ENCODE data around the gene TMEFF2.

TMEFF2 gene

DNA sequence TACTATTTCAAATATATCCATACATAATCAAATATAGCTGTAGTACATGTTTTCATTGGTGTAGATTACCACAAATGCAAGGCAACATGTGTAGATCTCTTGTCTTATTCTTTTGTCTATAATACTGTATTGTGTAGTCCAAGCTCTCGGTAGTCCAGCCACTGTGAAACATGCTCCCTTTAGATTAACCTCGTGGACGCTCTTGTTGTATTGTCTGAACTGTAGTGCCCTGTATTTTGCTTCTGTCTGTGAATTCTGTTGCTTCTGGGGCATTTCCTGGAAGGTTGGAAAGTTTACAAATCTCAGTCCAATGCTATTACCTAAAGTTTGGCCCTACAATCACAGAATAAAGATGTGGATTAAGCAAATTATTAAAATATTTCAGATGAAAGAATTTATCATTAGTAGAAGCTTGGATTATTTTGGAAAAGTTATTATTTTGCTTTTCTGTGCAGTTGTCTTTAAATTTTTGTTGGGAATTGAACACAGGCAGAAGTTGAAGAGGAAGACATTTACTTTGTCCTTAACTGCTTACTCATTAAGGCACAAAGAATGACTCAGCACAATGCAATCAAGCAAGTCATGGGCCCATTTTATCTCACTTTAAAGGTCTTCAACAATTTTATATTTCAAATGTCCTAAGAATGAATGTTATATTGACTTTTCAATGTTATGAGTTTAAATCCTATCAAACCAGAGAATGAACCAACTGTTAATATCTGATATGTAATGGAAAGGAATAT is 244.4 kb downstream of the TMEFF2 start:
- H3K9me3 ChIP-seq (ENCODE audit: severe bottlenecking), result no peaks in the 10 kb centered on the region
- ATAC-seq (ENCODE audit: low read depth) (no peak), DNase-seq (ENCODE audit: low spot score) (no peak)
- no peak overlapping the region for H3K27ac ChIP-seq (ENCODE audit: poor library complexity, severe bottlenecking)
- H3K27me3 ChIP-seq (ENCODE audit: insufficient read depth, poor library complexity, severe bottlenecking), result no peaks in the 10 kb centered on the region
- H3K4me3 ChIP-seq (ENCODE audit: severe bottlenecking), result no peak overlapping the region
- no peaks in the 10 kb centered on the region for H3K36me3 ChIP-seq (ENCODE audit: low read depth)
- H3K4me1 ChIP-seq (ENCODE audit: insufficient read depth, poor library complexity, severe bottlenecking), result peaks cover 3% of the 10 kb centered on the region
- TF ChIP-seq, protein P1, sequence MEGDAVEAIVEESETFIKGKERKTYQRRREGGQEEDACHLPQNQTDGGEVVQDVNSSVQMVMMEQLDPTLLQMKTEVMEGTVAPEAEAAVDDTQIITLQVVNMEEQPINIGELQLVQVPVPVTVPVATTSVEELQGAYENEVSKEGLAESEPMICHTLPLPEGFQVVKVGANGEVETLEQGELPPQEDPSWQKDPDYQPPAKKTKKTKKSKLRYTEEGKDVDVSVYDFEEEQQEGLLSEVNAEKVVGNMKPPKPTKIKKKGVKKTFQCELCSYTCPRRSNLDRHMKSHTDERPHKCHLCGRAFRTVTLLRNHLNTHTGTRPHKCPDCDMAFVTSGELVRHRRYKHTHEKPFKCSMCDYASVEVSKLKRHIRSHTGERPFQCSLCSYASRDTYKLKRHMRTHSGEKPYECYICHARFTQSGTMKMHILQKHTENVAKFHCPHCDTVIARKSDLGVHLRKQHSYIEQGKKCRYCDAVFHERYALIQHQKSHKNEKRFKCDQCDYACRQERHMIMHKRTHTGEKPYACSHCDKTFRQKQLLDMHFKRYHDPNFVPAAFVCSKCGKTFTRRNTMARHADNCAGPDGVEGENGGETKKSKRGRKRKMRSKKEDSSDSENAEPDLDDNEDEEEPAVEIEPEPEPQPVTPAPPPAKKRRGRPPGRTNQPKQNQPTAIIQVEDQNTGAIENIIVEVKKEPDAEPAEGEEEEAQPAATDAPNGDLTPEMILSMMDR (IDR thresholded peaks at IDR 0.05; ENCODE audit: poor library complexity, severe bottlenecking), result no peak

GRCh38 chr2:191947235-191947634 is 247.5 kb downstream of the TMEFF2 start:
- H3K27me3 ChIP-seq (ENCODE audit: insufficient read depth, poor library complexity, severe bottlenecking), result no peaks in the 10 kb centered on the region
- H3K4me1 ChIP-seq (ENCODE audit: insufficient read depth, poor library complexity, severe bottlenecking), result peaks cover 9% of the 10 kb centered on the region
- ATAC-seq (ENCODE audit: low read depth) (no peak), DNase-seq (ENCODE audit: low spot score) (no peak)
- no peaks in the 10 kb centered on the region for H3K9me3 ChIP-seq (ENCODE audit: severe bottlenecking)
- no peak overlapping the region for H3K27ac ChIP-seq (ENCODE audit: poor library complexity, severe bottlenecking)
- TF ChIP-seq, protein P1 (IDR thresholded peaks at IDR 0.05; ENCODE audit: poor library complexity, severe bottlenecking), result no peak
- H3K36me3 ChIP-seq (ENCODE audit: low read depth), result no peaks in the 10 kb centered on the region
- H3K4me3 ChIP-seq (ENCODE audit: severe bottlenecking), result no peak overlapping the region

GRCh38 chr2:191946471-191947182 is 248.1 kb downstream of the TMEFF2 start:
- H3K36me3 ChIP-seq (ENCODE audit: low read depth), result no peaks in the 10 kb centered on the region
- no peak overlapping the region for H3K27ac ChIP-seq (ENCODE audit: poor library complexity, severe bottlenecking)
- H3K9me3 ChIP-seq (ENCODE audit: severe bottlenecking), result no peaks in the 10 kb centered on the region
- TF ChIP-seq, protein P1 (IDR thresholded peaks at IDR 0.05; ENCODE audit: poor library complexity, severe bottlenecking), result no peak
- ATAC-seq (ENCODE audit: low read depth) (no peak), DNase-seq (ENCODE audit: low spot score) (no peak)
- H3K4me1 ChIP-seq (ENCODE audit: insufficient read depth, poor library complexity, severe bottlenecking), result peaks cover 14% of the 10 kb centered on the region
- no peaks in the 10 kb centered on the region for H3K27me3 ChIP-seq (ENCODE audit: insufficient read depth, poor library complexity, severe bottlenecking)
- no peak overlapping the region for H3K4me3 ChIP-seq (ENCODE audit: severe bottlenecking)

DNA sequence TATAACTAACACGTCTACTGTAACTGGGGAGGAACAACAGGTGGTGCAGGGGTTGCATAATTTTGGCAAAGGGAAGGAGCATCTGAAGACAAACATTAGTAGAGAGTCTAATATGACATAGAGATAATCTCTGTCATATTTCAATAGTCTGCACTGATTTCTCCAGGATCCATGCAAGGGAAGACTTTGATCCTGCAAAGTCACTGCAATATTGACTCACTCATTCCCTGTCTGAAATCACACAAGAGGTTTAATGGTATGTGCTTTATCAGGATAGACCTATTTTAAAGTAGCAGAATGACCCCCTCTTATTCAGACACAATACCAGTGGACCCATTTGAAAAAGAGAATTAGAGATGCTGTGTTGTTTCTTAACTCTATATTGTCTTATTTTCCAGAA is 249.1 kb downstream of the TMEFF2 start:
- DNase-seq (ENCODE audit: low spot score) (no peak), ATAC-seq (ENCODE audit: low read depth) (no peak)

More for the DNA sequence above, 249.1 kb downstream of the TMEFF2 start:
- Histone ChIP-seq H3K36me3 (ENCODE audit: low read depth) (no peaks in the 10 kb centered on the region), H3K27me3 (ENCODE audit: insufficient read depth, poor library complexity, severe bottlenecking) (no peaks in the 10 kb centered on the region), H3K27ac (ENCODE audit: poor library complexity, severe bottlenecking) (no peak overlapping the region), H3K9me3 (ENCODE audit: severe bottlenecking) (no peaks in the 10 kb centered on the region), H3K4me3 (ENCODE audit: severe bottlenecking) (no peak overlapping the region), H3K4me1 (ENCODE audit: insufficient read depth, poor library complexity, severe bottlenecking) (peaks cover 14% of the 10 kb centered on the region)
- TF ChIP-seq, protein P1 (IDR thresholded peaks at IDR 0.05; ENCODE audit: poor library complexity, severe bottlenecking), result no peak
